ENCODE results near the gene KRTAP12-4. TPM values are rescaled to one million over a fixed set of nuclear protein-coding genes. Genes with fewer than 3 reads are reported as not detected.

The KRTAP12-4 gene
- total and polyA plus RNA-seq, 9 of the 15 experiments (the other 6 are each of a cell fraction or from before 2014, with no cell fraction given), result not detected

DNA sequence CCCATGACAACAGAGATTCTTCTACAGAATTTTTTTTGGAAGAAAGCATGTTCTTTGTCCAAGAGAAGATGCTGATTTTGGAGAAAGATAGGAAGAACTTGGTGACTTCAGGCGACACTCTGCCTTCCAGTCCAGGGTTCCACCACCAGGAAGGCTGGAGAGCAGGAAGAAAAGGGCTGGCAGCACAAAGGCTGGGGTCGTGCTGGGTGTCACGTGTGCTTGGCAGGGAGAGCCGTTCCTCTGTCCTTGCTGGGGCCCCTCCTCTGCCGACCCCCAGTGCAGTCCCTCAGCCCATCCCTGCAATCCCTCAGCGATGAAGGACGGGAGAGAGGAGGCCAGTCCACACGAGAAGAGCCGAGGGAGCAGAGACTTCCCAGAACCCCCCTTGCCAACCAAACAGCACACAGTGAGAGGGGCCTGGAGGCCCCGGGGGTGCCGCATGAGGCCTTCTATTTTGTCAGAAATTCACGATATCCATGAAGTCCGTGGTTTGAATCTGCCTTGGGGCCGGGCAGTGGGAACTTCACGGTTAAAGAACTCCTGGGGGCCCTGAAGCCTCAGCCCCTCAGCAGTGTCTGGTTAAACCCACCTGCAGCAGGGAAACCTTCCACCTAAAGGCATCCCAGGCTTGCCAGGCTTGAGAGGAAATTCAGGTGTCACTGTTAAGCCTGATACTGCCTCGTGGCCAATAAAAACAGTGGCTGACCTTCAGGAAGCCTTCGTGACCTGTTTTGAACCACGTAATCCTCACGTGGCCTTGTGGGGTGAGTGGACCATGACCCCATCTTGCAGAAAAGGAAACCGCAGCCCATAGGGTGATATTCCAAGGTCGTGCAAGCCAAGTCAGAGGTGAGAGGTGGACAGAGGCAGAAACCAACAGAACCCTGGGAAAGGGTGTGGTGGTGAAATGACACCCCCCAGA lies 45.9 kb upstream of the KRTAP12-4 start:
- H3K79me2 ChIP-seq (ENCODE audit: control insufficient read depth, insufficient read depth, low read length), result no peaks in the 10 kb centered on the region
- peak in 1 of 4 experiments; percentile 6 for DNase-seq (ENCODE audit: extremely low read depth in 1 of 4, low spot score in 3 of 4)
- WGBS (ENCODE audit: insufficient coverage, low coverage, missing lambda C conversion rate), result 2% methylated on average over 19 of the region's 21 CpGs
- intact Hi-C loops (cut with micrococcal nuclease) (no loop called here), in situ Hi-C loops (cut with MboI) (no loop called here)
- POLR2A ChIA-PET, result interaction anchor here (1.2 kb wide), 1 partner anchor 27 kb away, joined by 3 read pairs; no protein-coding TSS in a partner anchor
- H3K9ac ChIP-seq (ENCODE audit: insufficient read depth in 1 of 2, low read depth in 2 of 2, low read length in 2 of 2), result no peak overlapping the region
- no peak for ATAC-seq
- H3K4me3 ChIP-seq, result no peak overlapping the region
- peaks cover 46 to 86% of the 10 kb centered on the region in 2 experiments for H3K27me3 ChIP-seq (ENCODE audit: control insufficient read depth in 2 of 2, insufficient read depth in 2 of 2, low read length in 2 of 2)
- no peak overlapping the region for H3K27ac ChIP-seq (ENCODE audit: extremely low read depth, low read depth, low read length)
- H2AFZ ChIP-seq (ENCODE audit: low read depth, low read length), result no peak overlapping the region
- TF ChIP-seq NR2C2 (CRISPR knock-in tag; IDR thresholded peaks at IDR 0.05) (no peak), NR2C2 (tag; IDR thresholded peaks at IDR 0.05) (peak; percentile 64; the same call in 1 of the 2 replicates), ESRRA (IDR thresholded peaks at IDR 0.05; ENCODE audit: borderline replicate concordance, low read depth) (peak; percentile 44; the same call in 1 of the 2 replicates), ZNF586 (CRISPR knock-in tag; conservative IDR thresholded peaks at IDR 0.05) (no peak), FOXK2 (conservative IDR thresholded peaks at IDR 0.05 in 1 of 2, IDR thresholded peaks at IDR 0.05 in 1 of 2; ENCODE audit: low read depth in 2 of 2) (no peak)
- TF ChIP-seq, protein P1, sequence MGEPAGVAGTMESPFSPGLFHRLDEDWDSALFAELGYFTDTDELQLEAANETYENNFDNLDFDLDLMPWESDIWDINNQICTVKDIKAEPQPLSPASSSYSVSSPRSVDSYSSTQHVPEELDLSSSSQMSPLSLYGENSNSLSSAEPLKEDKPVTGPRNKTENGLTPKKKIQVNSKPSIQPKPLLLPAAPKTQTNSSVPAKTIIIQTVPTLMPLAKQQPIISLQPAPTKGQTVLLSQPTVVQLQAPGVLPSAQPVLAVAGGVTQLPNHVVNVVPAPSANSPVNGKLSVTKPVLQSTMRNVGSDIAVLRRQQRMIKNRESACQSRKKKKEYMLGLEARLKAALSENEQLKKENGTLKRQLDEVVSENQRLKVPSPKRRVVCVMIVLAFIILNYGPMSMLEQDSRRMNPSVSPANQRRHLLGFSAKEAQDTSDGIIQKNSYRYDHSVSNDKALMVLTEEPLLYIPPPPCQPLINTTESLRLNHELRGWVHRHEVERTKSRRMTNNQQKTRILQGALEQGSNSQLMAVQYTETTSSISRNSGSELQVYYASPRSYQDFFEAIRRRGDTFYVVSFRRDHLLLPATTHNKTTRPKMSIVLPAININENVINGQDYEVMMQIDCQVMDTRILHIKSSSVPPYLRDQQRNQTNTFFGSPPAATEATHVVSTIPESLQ (CRISPR knock-in tag; IDR thresholded peaks at IDR 0.05), result no peak
- H3K36me3 ChIP-seq (ENCODE audit: control insufficient read depth, insufficient read depth, low read length), result no peaks in the 10 kb centered on the region
- H3K4me2 ChIP-seq (ENCODE audit: insufficient read depth, low read length), result no peak overlapping the region
- BruUV-seq (replicated peaks), result no TSS peak
- H3K4me1 ChIP-seq (replicated peaks in 1 of 2; ENCODE audit: control insufficient read depth in 2 of 2, insufficient read depth in 2 of 2, low read length in 2 of 2), result 0 out of 5 replicates have a peak, but pooled peaks cover 0 to 7% of the 10 kb centered on the region in 2 experiments
- FAIRE-seq, result no peak
- no peaks in the 10 kb centered on the region; the same call in 1 of the 2 replicates for H4K20me1 ChIP-seq (replicated peaks; ENCODE audit: control insufficient read depth, insufficient read depth, low read length)
- peaks cover 3% of the 10 kb centered on the region for H3K9me1 ChIP-seq (ENCODE audit: control insufficient read depth, insufficient read depth, low read length)
- H3K9me3 ChIP-seq (replicated peaks; ENCODE audit: control insufficient read depth, insufficient read depth, low read depth, low read length), result no peaks in the 10 kb centered on the region
- CTCF ChIA-PET (ENCODE audit: low intra/inter-chr PET ratio), result no interaction called here
